OCI-LY3 (cell line): ENCODE measurements around the gene TLE3.

Experiments used
- H2AFZ ChIP-seq: fragments of 200-600, 300-600 bp; shearing (Covaris generic); 2 replicates; pipeline ENCODE4 v1.6.0; 2014; ENCODE audit warnings: antibody characterized with exemption, low read depth, low read length
- H3K27ac ChIP-seq: fragments of 200-600, 300-600 bp; sonication (generic); 2 replicates; pipeline ENCODE4 v1.5.1; 2014; ENCODE audit warnings: mild to moderate bottlenecking, low read length, moderate library complexity, mixed read lengths
- H3K27me3 ChIP-seq: fragments of 200-600, 300-600 bp; sonication (generic); 2 replicates; pipeline ENCODE4 v1.6.1; 2014; ENCODE audit warnings: low read depth, low read length, mixed read lengths
- H3K36me3 ChIP-seq: fragments of 200-600, 300-600 bp; sonication (generic); replicated peaks from 2 replicates; pipeline ENCODE3; 2014; ENCODE audit warnings: low read depth, low read length, mixed read lengths
- H3K4me1 ChIP-seq: fragments of 300-600, 200-600 bp; sonication (generic); 2 replicates; pipeline ENCODE4 v1.6.1; 2014; ENCODE audit warnings: low read length, mixed read lengths
- H3K4me2 ChIP-seq: fragments of 200-600, 300-600 bp; sonication (generic); 2 replicates; pipeline ENCODE4 v1.6.1; 2014; ENCODE audit warnings: low read length, mixed read lengths
- H3K4me3 ChIP-seq: fragments of 300-600, 200-600 bp; sonication (generic); 2 replicates; pipeline ENCODE4 v1.5.1; 2014; ENCODE audit warnings: antibody characterized with exemption, mild to moderate bottlenecking, low read length, moderate library complexity
- H3K79me2 ChIP-seq: fragments of 300-600, 200-600 bp; shearing (Covaris generic); 2 replicates; pipeline ENCODE4 v1.6.1; 2014; ENCODE audit warnings: mild to moderate bottlenecking, low read length, mixed read lengths
- H3K9ac ChIP-seq: fragments of 300-600, 200-600 bp; shearing (Covaris generic); 2 replicates; pipeline ENCODE4 v1.6.0; 2014; ENCODE audit warnings: mild to moderate bottlenecking, low read length, moderate library complexity
- H3K9me3 ChIP-seq: fragments of 200-600, 300-600 bp; shearing (Covaris generic); 2 replicates; pipeline ENCODE4 v1.6.1; 2014; ENCODE audit warnings: low read length, mixed read lengths; ENCODE audit not compliant: insufficient read depth
- H4K20me1 ChIP-seq: fragments of 200-600, 300-600 bp; sonication (generic); 2 replicates; pipeline ENCODE4 v1.6.1; 2016; ENCODE audit warnings: low read length, mixed read lengths; ENCODE audit not compliant: insufficient read depth
- CTCF ChIP-seq: fragments of 200-600, 300-600 bp; sonication (generic); IDR thresholded peaks from 2 replicates; pipeline ENCODE4 v1.5.1; 2014; ENCODE audit warnings: antibody characterized with exemption, low read length, low read depth
- EZH2phosphoT487 ChIP-seq: fragments of 200-600 bp; shearing (Covaris generic); IDR thresholded peaks from 2 replicates; pipeline ENCODE4 v1.6.1; 2018; ENCODE audit warnings: antibody characterized with exemption, mixed run types, low read depth

The TLE3 gene

GRCh38 chr15:70133781-70134421, 36.2 kb upstream of the TLE3 start:
- Histone ChIP-seq H4K20me1 (no peaks in the 10 kb centered on the region), H3K9ac (no peak overlapping the region), H3K9me3 (no peaks in the 10 kb centered on the region), H3K79me2 (no peaks in the 10 kb centered on the region), H3K27ac (no peak overlapping the region), H3K4me2 (no peak overlapping the region), H3K36me3 (no peaks in the 10 kb centered on the region), H3K4me1 (peaks cover 6% of the 10 kb centered on the region), H3K27me3 (no peaks in the 10 kb centered on the region), H2AFZ (no peak overlapping the region), H3K4me3 (no peak overlapping the region)
- TF ChIP-seq CTCF (no peak), EZH2phosphoT487 (no peak)

- no peak overlapping the region for H2AFZ ChIP-seq
These were observed 35.6 kb upstream of the TLE3 start for GRCh38 chr15:70133296-70133695.

GRCh38 chr15:70132571-70132970, 34.9 kb upstream of the TLE3 start:
- H3K36me3 ChIP-seq, result no peaks in the 10 kb centered on the region
- H3K4me1 ChIP-seq, result peaks cover 19% of the 10 kb centered on the region
- H3K79me2 ChIP-seq, result no peaks in the 10 kb centered on the region
- H3K9me3 ChIP-seq, result no peaks in the 10 kb centered on the region
- no peak for TF ChIP-seq CTCF
- no peak for TF ChIP-seq EZH2phosphoT487
- H3K4me3 ChIP-seq, result no peak overlapping the region
- no peak overlapping the region for H2AFZ ChIP-seq
- H3K27ac ChIP-seq, result no peak overlapping the region
- H3K27me3 ChIP-seq, result no peaks in the 10 kb centered on the region
- H3K4me2 ChIP-seq, result no peak overlapping the region
- no peak overlapping the region for H3K9ac ChIP-seq
- H4K20me1 ChIP-seq, result no peaks in the 10 kb centered on the region

More at GRCh38 chr15:70133296-70133695, 35.6 kb upstream of the TLE3 start:
- no peak overlapping the region for H3K9ac ChIP-seq
- TF ChIP-seq EZH2phosphoT487, result no peak
- TF ChIP-seq CTCF, result no peak
- H3K9me3 ChIP-seq, result no peaks in the 10 kb centered on the region
- no peak overlapping the region for H3K27ac ChIP-seq
- no peaks in the 10 kb centered on the region for H3K79me2 ChIP-seq
- H4K20me1 ChIP-seq, result no peaks in the 10 kb centered on the region
- H3K27me3 ChIP-seq, result no peaks in the 10 kb centered on the region
- no peak overlapping the region for H3K4me2 ChIP-seq
- H3K4me1 ChIP-seq, result peaks cover 12% of the 10 kb centered on the region
- no peak overlapping the region for H3K4me3 ChIP-seq
- no peaks in the 10 kb centered on the region for H3K36me3 ChIP-seq

- Histone ChIP-seq H3K4me1 (peaks cover 23% of the 10 kb centered on the region), H3K4me2 (no peak overlapping the region), H4K20me1 (no peaks in the 10 kb centered on the region), H3K9ac (no peak overlapping the region), H3K27me3 (no peaks in the 10 kb centered on the region), H3K9me3 (no peaks in the 10 kb centered on the region), H3K4me3 (no peak overlapping the region), H3K27ac (no peak overlapping the region), H3K36me3 (no peaks in the 10 kb centered on the region), H3K79me2 (no peaks in the 10 kb centered on the region), H2AFZ (no peak overlapping the region)
- no peak for TF ChIP-seq CTCF
- no peak for TF ChIP-seq EZH2phosphoT487
These were observed 34.4 kb upstream of the TLE3 start for GRCh38 chr15:70132139-70132538.
